HUES64 (cell line): ENCODE data around the gene ANXA10.

Experiments used
- H3K27ac ChIP-seq: 2 replicates; pipeline ENCODE4 v1.7.0; 2013; ENCODE audit warnings: low read depth, low read length, inconsistent platforms
- H3K27me3 ChIP-seq: 2 replicates; pipeline ENCODE4 v1.6.1; 2013; ENCODE audit warnings: mild to moderate bottlenecking, low read length; ENCODE audit not compliant: insufficient read depth
- H3K36me3 ChIP-seq: 2 replicates; pipeline ENCODE4 v1.6.1; 2013; ENCODE audit warnings: mild to moderate bottlenecking, low read length; ENCODE audit not compliant: insufficient read depth
- H3K4me1 ChIP-seq: 2 replicates; pipeline ENCODE4 v1.6.1; 2013; ENCODE audit warnings: mild to moderate bottlenecking, low read length, moderate library complexity; ENCODE audit not compliant: insufficient read depth
- H3K4me3 ChIP-seq: 2 replicates; pipeline ENCODE4 v1.5.1; 2013; ENCODE audit warnings: mild to moderate bottlenecking, low read length, moderate library complexity
- H3K9ac ChIP-seq: 2 replicates; pipeline ENCODE4 v1.6.1; 2013; ENCODE audit warnings: mild to moderate bottlenecking, low read depth, low read length
- H3K9me3 ChIP-seq: 2 replicates; pipeline ENCODE4 v1.6.1; 2013; ENCODE audit warnings: low read depth, low read length; ENCODE audit not compliant: insufficient read depth
- WGBS: fragments of 150-250, 120-280 bp; methylation state at CpG from one replicate; pipeline ENCODE4 v1.1.7; 2013; ENCODE audit warnings: missing lambda C conversion rate; 5-methylcytosine and 5-hydroxymethylcytosine counted together

Gene ANXA10

GRCh38 chr4:168163106-168163505 lies 70.8 kb downstream of the ANXA10 start:
- no peaks in the 10 kb centered on the region for H3K4me1 ChIP-seq
- no peaks in the 10 kb centered on the region for H3K9me3 ChIP-seq
- no peaks in the 10 kb centered on the region for H3K36me3 ChIP-seq
- no peak overlapping the region for H3K4me3 ChIP-seq
- no peaks in the 10 kb centered on the region for H3K27me3 ChIP-seq
- H3K27ac ChIP-seq = no peak overlapping the region
- no peak overlapping the region for H3K9ac ChIP-seq
- WGBS = 90% methylated on average over 2 of the region's 2 CpGs

- H3K27ac ChIP-seq = no peak overlapping the region
- H3K27me3 ChIP-seq = no peaks in the 10 kb centered on the region
- WGBS = no CpG with 5 or more reads among the region's 3 CpGs
- no peaks in the 10 kb centered on the region for H3K4me1 ChIP-seq
- H3K9ac ChIP-seq = no peak overlapping the region
- no peaks in the 10 kb centered on the region for H3K9me3 ChIP-seq
- H3K4me3 ChIP-seq = no peak overlapping the region
- no peaks in the 10 kb centered on the region for H3K36me3 ChIP-seq
These were observed 71.7 kb downstream of the ANXA10 start for GRCh38 chr4:168164045-168164444.

DNA sequence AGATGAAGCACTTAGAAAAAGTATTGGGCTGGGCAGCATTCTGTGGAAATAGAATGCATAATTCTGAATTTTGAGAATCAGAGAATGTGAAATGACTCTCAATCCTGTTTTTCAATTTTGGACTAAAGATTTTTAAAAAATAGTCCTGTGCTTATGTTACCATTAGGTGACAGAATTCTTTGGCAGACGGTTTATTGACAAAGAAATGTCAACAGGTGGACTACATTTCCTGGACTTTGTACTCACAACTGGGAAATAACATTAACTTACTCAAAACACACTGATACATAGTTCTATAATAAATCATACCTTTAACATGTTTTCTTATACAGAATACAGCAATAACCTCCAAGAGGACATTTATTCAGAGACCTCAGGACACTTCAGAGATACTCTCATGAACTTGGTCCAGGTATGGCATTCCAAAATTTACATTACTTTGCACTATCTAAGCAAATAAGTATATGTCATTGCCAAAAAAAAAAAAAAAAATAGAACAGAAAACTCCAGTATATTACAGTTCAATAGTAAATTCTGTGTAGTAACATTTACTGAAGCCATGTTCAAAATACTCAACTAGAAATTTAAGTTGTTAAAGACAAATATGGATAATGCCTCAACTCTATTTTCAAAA lies 72.7 kb downstream of the ANXA10 start:
- WGBS = 95% methylated on average over 1 of the region's 1 CpG
- Histone ChIP-seq H3K27me3 (no peaks in the 10 kb centered on the region), H3K27ac (no peak overlapping the region), H3K36me3 (no peaks in the 10 kb centered on the region), H3K9ac (no peak overlapping the region), H3K4me1 (no peaks in the 10 kb centered on the region), H3K9me3 (no peaks in the 10 kb centered on the region), H3K4me3 (no peak overlapping the region)

DNA sequence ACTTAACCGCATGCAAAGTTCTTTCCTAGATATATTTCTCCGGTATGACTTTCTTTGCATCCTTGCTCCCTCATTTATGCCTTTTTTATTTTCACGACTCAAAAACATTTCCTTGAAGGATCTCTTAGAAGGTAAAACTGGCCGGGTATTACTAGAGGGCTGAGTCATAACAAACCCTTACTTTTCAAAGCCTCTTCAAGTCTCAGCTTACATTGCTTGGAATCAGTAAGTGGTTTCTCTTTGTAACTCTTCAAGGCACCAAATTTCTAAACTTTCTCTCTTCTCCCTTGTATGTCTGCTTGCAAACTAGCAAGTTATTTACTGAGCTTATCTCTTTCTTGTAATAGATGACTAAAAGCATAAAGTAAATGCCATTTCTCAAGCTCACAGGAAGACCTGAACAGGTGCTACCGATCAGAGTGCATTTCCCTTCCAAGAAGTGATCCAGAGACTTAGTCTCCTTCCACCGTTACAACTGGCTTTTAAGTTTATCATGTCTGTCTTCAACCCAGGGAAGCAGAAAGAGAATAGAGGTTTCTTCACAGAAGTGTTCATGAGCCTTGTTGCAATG lies 75.5 kb downstream of the ANXA10 start:
- Histone ChIP-seq H3K4me1 (peaks cover 10% of the 10 kb centered on the region), H3K27ac (no peak overlapping the region), H3K4me3 (no peak overlapping the region), H3K36me3 (no peaks in the 10 kb centered on the region), H3K9me3 (no peaks in the 10 kb centered on the region), H3K27me3 (no peaks in the 10 kb centered on the region), H3K9ac (no peak overlapping the region)
- 88% methylated on average over 6 of the region's 6 CpGs for WGBS

- 95% methylated on average over 6 of the region's 6 CpGs for WGBS
- H3K36me3 ChIP-seq = no peaks in the 10 kb centered on the region
- no peak overlapping the region for H3K27ac ChIP-seq
- H3K9ac ChIP-seq = no peak overlapping the region
- peaks cover 10% of the 10 kb centered on the region for H3K4me1 ChIP-seq
- H3K4me3 ChIP-seq = no peak overlapping the region
- no peaks in the 10 kb centered on the region for H3K27me3 ChIP-seq
- H3K9me3 ChIP-seq = no peaks in the 10 kb centered on the region
These were observed 82.0 kb downstream of the ANXA10 start for GRCh38 chr4:168174308-168174707.

DNA sequence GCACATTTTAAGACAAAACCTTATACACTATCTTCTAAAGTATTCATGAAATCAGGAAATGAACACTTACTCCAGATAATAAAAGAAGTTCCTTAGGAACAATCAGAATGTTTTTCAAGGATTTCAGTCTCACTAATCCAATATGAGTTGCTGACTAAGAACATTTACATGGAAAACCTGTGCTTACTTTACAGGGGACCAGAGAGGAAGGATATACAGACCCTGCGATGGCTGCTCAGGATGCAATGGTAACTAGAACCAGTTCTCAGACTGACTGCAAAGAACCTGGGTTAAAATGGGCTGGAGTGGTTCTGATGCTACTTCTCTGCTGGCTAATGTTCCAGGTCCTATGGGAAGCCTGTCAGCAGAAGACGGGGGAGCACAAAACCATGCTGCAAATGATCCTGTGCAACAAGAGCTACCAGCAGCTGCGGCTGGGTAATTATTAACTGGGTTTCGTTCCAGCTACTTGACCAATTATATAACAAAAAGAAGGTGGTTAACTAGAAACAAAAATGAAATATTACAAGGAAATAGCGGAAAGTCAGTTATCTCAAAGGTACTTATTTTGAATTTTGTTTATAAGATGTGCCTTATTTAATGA lies 85.3 kb downstream of the ANXA10 start:
- no peaks in the 10 kb centered on the region for H3K9me3 ChIP-seq
- H3K27ac ChIP-seq = no peak overlapping the region
- WGBS = 92% methylated on average over 3 of the region's 5 CpGs
- no peak overlapping the region for H3K4me3 ChIP-seq
- no peaks in the 10 kb centered on the region for H3K27me3 ChIP-seq
- no peaks in the 10 kb centered on the region for H3K36me3 ChIP-seq
- H3K9ac ChIP-seq = no peak overlapping the region
- H3K4me1 ChIP-seq = no peaks in the 10 kb centered on the region

DNA sequence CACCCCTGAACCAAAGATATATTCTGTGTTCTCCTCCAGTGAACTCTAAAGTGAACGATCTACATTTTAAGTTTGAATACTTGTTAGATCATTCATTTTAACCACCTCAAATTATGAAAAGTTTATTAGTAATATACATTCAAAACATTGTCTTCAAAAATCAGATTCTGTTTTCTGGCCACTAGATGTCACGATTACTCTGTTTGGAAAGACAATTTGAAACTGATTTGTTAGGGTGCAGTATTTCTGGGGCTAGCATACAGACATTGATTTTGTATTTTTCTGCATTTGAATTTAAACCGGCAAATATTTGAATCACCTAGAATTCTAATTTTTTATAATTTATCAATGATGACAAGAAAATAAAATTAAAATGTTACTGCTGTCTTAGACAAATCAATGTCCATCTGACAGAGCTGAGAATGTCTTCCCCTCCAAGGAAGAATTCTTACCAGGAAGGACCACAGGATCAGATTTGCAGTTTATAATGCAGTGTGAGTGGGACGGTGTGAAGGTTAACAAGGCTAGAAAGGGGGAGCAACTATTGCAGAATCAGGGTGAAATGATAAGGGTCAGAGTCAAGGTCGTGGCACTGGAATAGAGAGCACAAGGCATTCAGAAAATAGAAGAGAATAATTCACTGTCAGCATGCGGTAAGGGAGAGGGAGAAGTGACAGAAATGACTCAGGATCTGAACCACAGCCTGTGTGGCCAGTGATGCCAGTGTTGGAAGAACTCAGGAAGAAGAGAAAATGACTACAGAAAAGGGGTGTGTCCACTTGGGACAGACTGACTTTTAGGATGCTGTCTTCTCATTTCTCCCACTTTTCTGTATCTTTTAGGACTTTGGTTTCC lies 91.6 kb downstream of the ANXA10 start:
- whole genome bisulfite sequencing = 55% methylated on average over 5 of the region's 6 CpGs
- no peak overlapping the region for H3K4me3 ChIP-seq

GRCh38 chr4:168188754-168189153 lies 96.4 kb downstream of the ANXA10 start:
- Histone ChIP-seq H3K4me3 (no peak overlapping the region), H3K27me3 (no peaks in the 10 kb centered on the region), H3K4me1 (no peaks in the 10 kb centered on the region), H3K9me3 (no peaks in the 10 kb centered on the region), H3K9ac (no peak overlapping the region), H3K36me3 (no peaks in the 10 kb centered on the region), H3K27ac (no peak overlapping the region)
- WGBS = 91% methylated on average over 1 of the region's 1 CpG

More for the DNA sequence above, 91.6 kb downstream of the ANXA10 start:
- no peaks in the 10 kb centered on the region for H3K36me3 ChIP-seq
- H3K9ac ChIP-seq = no peak overlapping the region
- no peaks in the 10 kb centered on the region for H3K27me3 ChIP-seq
- no peaks in the 10 kb centered on the region for H3K4me1 ChIP-seq
- H3K9me3 ChIP-seq = no peaks in the 10 kb centered on the region
- no peak overlapping the region for H3K27ac ChIP-seq

DNA sequence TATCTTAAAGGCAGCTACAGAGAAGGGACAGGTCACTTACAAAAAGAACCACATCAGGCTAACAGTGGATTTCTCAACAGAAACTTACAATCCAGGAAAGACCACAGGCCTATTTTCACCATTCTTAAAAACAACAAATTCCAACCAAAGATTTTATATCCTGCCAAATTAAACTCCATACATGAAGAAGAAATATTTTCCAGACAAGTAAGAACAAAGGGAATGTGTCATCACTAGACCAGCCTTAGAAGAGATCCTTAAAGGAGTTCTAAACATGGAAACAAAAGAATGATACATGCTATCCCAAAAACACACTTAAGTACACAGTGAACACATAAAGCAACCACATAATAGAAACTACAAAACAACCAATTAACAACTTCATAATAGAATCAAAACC lies 105.6 kb downstream of the ANXA10 start:
- Histone ChIP-seq H3K27me3 (no peaks in the 10 kb centered on the region), H3K4me1 (no peaks in the 10 kb centered on the region), H3K9ac (no peak overlapping the region), H3K36me3 (no peaks in the 10 kb centered on the region), H3K9me3 (peaks cover 7% of the 10 kb centered on the region), H3K27ac (no peak overlapping the region), H3K4me3 (no peak overlapping the region)

- no peaks in the 10 kb centered on the region for H3K36me3 ChIP-seq
- H3K9me3 ChIP-seq = peaks cover 22% of the 10 kb centered on the region
- H3K27me3 ChIP-seq = no peaks in the 10 kb centered on the region
- no peaks in the 10 kb centered on the region for H3K4me1 ChIP-seq
- H3K4me3 ChIP-seq = no peak overlapping the region
- H3K27ac ChIP-seq = no peak overlapping the region
- WGBS = 88% methylated on average over 3 of the region's 4 CpGs
- H3K9ac ChIP-seq = no peak overlapping the region
These were observed 107.1 kb downstream of the ANXA10 start for GRCh38 chr4:168199260-168199957.

DNA sequence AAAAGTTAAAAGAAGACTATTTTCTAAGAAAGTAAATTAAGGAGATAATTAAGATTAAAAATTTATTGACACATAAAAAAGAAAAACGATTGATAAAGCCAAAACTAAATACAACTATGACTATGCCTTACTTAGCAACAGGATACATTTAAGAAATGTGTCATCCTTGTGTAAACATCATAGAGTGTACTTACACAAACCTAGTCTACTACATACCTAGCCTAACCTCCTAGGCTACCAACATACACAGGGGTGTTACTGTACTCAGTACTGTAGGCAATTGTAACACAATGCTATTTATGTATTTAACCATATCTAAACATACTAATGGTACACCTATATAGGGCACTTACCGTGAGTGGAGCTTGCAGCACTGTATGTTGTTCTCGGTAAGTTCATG lies 108.3 kb downstream of the ANXA10 start:
- no peaks in the 10 kb centered on the region for H3K27me3 ChIP-seq
- H3K9me3 ChIP-seq = peaks cover 32% of the 10 kb centered on the region
- no peaks in the 10 kb centered on the region for H3K4me1 ChIP-seq
- H3K27ac ChIP-seq = no peak overlapping the region
- H3K36me3 ChIP-seq = no peaks in the 10 kb centered on the region
- no peak overlapping the region for H3K9ac ChIP-seq
- WGBS = no CpG with 5 or more reads among the region's 3 CpGs
- no peak overlapping the region for H3K4me3 ChIP-seq
